Activated T-helper 1 cell treated with anti-CD3 and anti-CD28 coated beads, Interleukin-12 subunit alpha, Interleukin-12 subunit beta, Interleukin-2, Interleukin-4 antibody, amounts not matched to agents 30 ng/mL and 10 ng/mL and 1 ng/mL, durations not matched to agents 14 hours and 24 hours and 36 hours (primary cell): ENCODE results near the gene RTBDN. TPM values are rescaled to one million over a fixed set of nuclear protein-coding genes. Genes with fewer than 3 reads are reported as not detected.
"Not testable (repeated sequence)": the region's sequence is repeated elsewhere in the genome, so short reads cannot be mapped to it uniquely, and the experiment has no call there.

Source experiments
- DNase-seq: peaks from one replicate; pipeline ENCODE4 v3.0.0; 2021; ENCODE audit warnings: low spot score
- H3K27ac Mint-ChIP-seq: one replicate; pipeline ENCODE4 v1.8.0; 2021; ENCODE audit warnings: mild to moderate bottlenecking, mixed read lengths
- H3K27me3 Mint-ChIP-seq: one replicate; pipeline ENCODE4 v1.8.0; 2022; ENCODE audit warnings: mild to moderate bottlenecking, moderate library complexity, mixed read lengths; ENCODE audit not compliant: insufficient read depth
- H3K36me3 Mint-ChIP-seq: one replicate; pipeline ENCODE4 v1.8.0; 2021; ENCODE audit warnings: low read depth, mixed read lengths
- H3K4me1 Mint-ChIP-seq: one replicate; pipeline ENCODE4 v1.8.0; 2021; ENCODE audit warnings: low read depth, mixed read lengths
- H3K4me3 Mint-ChIP-seq: one replicate; pipeline ENCODE4 v1.8.0; 2021; ENCODE audit warnings: mild to moderate bottlenecking, moderate library complexity, mixed read lengths
- H3K9me3 Mint-ChIP-seq: one replicate; pipeline ENCODE4 v1.8.0; 2021; ENCODE audit warnings: mixed read lengths
- intact Hi-C: fragments of 100-400 bp; cut with micrococcal nuclease; formaldehyde crosslinking; loops from one replicate; pipeline ENCODE4 v1.15.1; 2024
- total RNA-seq: library from RNA; stranded (reverse); gene quantifications from 2 replicates; pipeline ENCODE4 v1.2.3, GENCODE V29; 2022

Gene RTBDN
- total RNA-seq, 1 donor from 2014 or later = not detected

DNA sequence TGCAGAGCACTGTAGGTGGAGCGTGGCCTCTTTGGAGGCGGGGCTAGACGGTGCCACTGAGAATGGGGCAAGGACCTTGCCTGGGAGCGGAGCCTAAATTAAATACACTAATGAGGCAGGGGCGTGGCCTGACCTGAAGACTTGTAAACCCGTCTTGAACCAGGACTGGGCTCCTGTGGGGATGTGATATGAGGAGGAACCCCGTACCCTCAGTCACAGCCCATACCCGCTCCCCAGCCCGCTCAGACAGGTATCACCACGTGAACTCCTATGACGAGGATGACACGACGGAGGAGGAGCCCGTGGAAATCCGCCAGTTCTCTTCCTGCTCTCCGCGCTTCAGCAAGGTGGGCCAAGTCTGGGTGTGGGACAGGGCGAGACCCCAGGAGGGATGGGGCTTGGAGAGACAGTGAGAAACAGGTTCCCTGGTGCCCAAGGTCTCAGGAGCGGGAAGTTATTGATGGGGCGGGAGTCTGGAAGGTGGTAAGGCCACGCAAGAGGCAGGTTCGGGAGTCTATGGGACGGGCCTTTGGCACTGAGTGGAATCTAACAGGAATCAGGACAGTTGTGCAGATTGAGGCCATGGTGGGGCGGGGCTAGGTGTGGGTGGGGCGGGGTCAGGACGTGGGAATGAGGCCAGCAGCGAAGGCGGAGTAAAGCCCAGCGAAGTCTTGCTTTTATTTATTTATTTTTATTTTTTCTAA, 32.2 kb upstream of the RTBDN start:
- intact Hi-C loops = loop anchor here (2.0 kb wide), 2 partner anchors 14 to 26 kb away; partner anchors contain the start of gene DNASE2
- Mint-ChIP-seq H3K27me3 (peaks cover 3% of the 10 kb centered on the region), H3K27ac (peak overlapping the region; percentile 34), H3K4me1 (no peaks in the 10 kb centered on the region), H3K4me3 (peak overlapping the region; percentile 58), H3K36me3 (no peaks in the 10 kb centered on the region), H3K9me3 (no peaks in the 10 kb centered on the region)
- no peak for DNase-seq

DNA sequence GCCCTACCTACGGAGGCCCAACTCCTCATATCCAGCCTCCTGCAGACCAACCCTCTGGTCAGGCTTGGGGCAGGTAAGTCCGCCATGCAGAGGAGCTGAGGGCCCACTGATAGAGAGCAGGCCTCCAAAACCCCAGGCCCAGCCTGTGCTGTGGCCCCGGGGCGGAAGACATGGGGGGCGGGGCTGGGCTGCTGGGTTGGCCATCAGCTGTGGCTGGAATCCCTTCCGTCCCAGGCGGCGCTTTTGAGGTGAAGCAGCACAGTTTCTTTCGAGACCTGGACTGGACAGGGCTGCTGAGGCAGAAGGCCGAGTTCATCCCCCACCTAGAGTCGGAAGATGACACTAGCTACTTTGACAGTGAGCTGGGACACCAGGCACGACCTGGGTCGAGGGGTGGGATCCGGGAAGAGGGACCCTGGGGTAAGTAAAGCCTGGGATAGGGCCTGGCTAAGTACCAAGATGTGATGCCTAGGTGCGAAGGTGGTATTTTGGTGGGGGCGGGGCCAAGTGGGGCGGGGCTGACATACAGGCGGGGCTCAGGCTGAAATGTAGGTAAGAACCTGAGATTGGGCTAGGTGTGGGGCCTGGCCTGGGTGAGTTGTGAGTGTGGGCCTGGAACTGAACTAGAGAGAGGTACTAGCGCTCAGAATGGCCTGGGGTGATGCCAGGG, 31.5 kb upstream of the RTBDN start:
- no peak for DNase-seq
- Mint-ChIP-seq H3K4me3 (no peak overlapping the region), H3K27ac (no peak overlapping the region), H3K36me3 (no peaks in the 10 kb centered on the region), H3K9me3 (no peaks in the 10 kb centered on the region), H3K27me3 (peaks cover 3% of the 10 kb centered on the region), H3K4me1 (no peaks in the 10 kb centered on the region)
- intact Hi-C loops = loop anchor here (2.0 kb wide), 2 partner anchors 15 to 25 kb away; partner anchors contain the start of gene DNASE2

DNA sequence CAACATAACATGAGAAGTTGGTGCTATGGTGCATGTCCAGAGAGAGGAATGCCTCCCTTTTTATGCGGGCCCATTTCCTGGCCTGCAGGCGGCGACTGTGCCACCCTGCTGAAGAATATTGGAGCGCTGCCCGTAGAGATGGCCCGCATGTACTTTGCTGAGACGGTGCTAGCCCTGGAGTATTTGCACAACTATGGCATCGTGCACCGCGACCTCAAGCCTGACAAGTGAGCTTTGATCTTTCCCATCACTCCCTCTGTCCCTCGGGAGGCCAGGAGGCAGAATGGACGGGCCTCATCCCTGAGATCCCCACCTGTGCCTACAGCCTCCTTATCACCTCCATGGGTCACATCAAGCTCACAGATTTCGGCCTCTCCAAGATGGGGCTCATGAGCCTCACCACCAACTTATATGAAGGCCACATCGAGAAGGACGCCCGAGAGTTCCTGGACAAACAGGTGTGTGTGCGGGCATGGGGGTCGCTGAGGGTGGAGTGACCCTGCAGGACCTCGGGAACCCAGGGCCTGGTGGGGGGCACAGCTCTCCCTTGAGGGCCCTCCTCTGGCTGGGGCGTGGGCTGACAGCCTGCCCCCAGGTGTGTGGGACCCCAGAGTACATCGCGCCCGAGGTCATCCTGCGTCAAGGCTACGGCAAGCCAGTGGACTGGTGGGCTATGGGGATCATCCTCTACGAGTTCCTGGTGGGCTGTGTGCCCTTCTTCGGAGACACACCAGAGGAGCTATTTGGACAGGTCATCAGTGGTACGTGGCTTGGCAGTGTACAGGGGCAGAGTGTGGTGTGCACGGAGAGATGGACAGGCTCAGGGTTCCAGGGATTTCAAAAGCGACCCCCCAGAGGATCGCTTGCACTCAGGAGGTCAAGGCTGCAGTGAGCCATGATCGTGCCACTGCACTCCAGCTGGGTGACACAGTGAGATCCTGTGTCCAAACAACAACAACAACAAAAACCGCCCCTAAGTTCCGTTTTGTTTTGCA, 30.6 kb upstream of the RTBDN start:
- no peaks in the 10 kb centered on the region for H3K36me3 Mint-ChIP-seq
- H3K27me3 Mint-ChIP-seq = peaks cover 5% of the 10 kb centered on the region
- H3K27ac Mint-ChIP-seq = no peak overlapping the region
- H3K4me3 Mint-ChIP-seq = no peak overlapping the region
- intact Hi-C loops = no loop called here
- H3K9me3 Mint-ChIP-seq = no peaks in the 10 kb centered on the region
- H3K4me1 Mint-ChIP-seq = no peaks in the 10 kb centered on the region
- DNase-seq = no peak

DNA sequence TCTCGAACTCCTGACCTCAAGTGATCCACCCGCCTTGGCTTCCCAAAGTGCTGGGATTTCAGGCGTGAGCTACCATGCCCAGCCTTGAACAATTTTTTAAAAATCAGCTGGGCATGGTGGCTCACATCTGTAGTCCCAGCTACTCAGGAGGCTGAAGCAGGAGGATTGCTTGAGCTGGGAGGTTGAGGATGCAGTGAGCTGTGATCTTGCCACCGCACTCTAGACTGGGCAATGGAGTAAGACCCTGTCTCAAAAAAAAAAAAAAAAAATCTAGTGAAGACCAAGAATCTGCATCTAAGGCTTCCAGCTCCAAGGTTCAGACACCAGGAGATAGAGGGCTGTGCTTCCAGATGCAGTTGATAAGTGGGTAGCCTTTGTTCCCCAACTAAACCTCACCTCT, 29.8 kb upstream of the RTBDN start:
- H3K4me3 Mint-ChIP-seq = no peak overlapping the region
- H3K36me3 Mint-ChIP-seq = no peaks in the 10 kb centered on the region
- DNase-seq = no peak
- no peaks in the 10 kb centered on the region for H3K9me3 Mint-ChIP-seq
- H3K27me3 Mint-ChIP-seq = peaks cover 5% of the 10 kb centered on the region
- H3K27ac Mint-ChIP-seq = no peak overlapping the region
- intact Hi-C loops = no loop called here
- H3K4me1 Mint-ChIP-seq = no peaks in the 10 kb centered on the region

DNA sequence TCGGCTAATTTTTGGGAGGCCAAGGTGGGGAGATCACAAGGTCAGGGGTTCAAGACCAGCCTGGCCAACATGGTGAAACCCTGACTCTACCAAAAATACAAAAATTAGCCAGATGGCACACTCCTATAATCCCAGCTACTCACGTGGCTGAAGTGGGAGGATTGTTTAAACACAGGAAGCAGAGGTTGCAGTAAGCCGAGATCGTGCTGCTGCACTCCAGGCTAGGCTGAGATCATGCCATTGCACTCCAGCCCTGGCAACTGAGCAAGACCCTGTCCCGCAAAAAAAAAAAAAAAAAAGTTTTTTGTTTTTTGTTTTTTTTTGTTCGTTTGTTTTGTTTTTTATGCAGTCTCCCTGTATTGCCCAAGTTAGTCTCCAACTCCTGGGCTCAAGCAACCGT, 25.2 kb upstream of the RTBDN start:
- no peaks in the 10 kb centered on the region for H3K4me1 Mint-ChIP-seq
- H3K9me3 Mint-ChIP-seq = no peaks in the 10 kb centered on the region
- H3K4me3 Mint-ChIP-seq = no peak overlapping the region
- H3K27ac Mint-ChIP-seq = no peak overlapping the region
- intact Hi-C loops = no loop called here
- H3K27me3 Mint-ChIP-seq = peaks cover 7% of the 10 kb centered on the region
- DNase-seq = no peak
- H3K36me3 Mint-ChIP-seq = no peaks in the 10 kb centered on the region

DNA sequence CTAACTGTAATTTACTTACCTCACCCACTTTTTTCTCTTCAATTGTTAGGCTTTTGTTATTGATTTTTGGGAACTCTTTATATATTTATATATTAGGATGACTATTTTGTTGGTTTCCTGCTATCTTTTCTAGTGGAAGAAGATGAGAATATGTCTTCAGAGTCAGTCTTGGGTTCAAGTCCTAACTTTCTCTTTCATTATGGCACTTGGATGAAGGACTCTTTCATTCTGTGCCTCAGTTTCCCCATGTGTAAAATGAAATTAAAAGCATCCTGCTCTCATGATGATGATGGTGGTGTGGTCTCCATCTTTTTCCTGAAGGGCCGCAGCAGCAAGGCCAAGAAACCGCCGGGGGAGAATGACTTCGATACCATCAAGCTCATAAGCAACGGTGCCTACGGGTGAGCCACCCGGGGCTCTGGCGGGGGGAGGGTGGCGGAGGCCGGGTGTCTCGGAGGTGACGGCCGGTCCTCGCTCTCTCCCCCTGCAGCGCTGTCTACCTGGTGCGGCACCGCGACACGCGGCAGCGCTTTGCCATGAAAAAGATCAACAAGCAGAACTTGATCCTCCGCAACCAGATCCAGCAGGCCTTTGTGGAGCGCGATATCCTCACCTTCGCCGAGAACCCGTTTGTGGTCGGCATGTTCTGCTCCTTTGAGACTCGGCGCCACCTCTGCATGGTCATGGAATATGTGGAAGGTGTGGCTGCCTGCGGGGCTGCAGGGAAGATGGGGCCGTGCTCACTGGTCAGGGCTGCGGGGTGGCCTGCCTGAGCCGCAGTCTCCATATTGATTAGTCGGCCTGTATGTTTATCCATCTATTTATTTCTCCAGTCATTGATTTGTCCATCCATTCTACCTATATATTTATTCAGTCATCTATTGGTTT, 23.9 kb upstream of the RTBDN start:
- Mint-ChIP-seq H3K36me3 (no peaks in the 10 kb centered on the region), H3K4me3 (no peak overlapping the region), H3K27me3 (peaks cover 7% of the 10 kb centered on the region), H3K9me3 (no peaks in the 10 kb centered on the region), H3K27ac (no peak overlapping the region), H3K4me1 (no peaks in the 10 kb centered on the region)
- no peak for DNase-seq
- intact Hi-C loops = no loop called here

DNA sequence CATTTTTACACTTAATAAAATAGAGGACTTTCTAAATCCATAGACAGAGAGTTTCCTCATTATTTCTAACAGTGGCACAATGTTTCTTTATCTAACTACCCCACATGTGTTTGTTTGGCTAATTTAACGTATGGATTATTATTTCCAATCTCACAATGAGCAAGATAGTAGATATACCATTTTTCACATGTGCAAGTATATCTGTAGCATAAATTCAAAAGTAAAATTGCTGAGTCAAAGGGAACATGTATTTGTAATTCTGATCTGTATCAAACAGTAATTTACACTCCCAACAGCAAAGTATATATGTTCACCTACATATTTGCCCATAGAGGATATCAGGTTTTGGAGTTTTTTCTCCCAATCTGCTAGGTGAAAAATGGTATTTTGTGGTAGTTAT, 22.3 kb upstream of the RTBDN start:
- Mint-ChIP-seq H3K36me3 (no peaks in the 10 kb centered on the region), H3K4me1 (no peaks in the 10 kb centered on the region), H3K27ac (no peak overlapping the region), H3K9me3 (no peaks in the 10 kb centered on the region), H3K4me3 (no peak overlapping the region), H3K27me3 (peaks cover 4% of the 10 kb centered on the region)
- DNase-seq = no peak
- intact Hi-C loops = no loop called here

DNA sequence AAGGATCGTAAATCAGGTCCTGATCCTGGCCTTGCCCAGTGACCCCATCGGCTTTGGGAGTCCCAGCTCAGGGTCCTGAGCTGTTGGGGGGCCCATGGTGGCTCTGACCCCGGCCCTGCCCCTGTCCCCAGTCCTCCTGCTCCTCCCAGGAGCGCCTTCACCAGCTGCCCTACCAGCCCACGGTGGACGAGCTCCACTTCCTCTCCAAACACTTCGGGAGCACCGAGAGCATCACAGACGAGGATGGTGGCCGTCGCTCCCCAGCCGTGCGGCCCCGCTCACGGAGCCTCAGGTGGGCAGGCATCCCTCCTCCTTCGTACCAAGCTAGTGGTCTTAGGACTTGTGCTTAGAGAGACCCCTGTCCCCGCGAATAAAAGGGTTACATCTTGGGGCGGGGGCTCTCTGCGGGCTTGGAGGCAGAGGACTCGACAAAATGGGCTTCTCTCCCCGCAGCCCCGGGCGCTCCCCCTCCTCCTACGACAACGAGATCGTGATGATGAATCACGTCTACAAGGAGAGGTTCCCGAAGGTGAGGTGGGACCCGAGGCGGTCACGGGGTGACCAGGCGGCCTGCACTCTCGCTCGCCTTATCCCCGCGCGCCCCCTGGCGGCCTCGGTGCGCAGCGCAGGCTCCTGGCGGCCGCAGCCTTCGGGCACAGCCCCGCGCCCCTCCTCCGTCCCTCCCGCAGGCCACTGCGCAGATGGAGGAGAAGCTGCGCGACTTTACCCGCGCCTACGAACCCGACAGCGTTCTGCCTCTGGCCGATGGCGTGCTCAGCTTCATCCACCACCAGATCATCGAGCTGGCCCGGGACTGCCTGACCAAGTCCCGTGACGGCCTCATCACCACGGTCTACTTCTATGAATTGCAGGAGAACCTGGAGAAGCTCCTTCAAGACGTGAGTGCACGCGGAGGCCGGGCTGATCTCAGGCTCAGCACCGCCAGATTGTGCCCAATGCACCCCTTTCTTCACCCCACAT, 13.1 kb upstream of the RTBDN start:
- peak; percentile 84 for DNase-seq
- H3K4me3 Mint-ChIP-seq = peak overlapping the region; percentile 53
- peaks cover 12% of the 10 kb centered on the region for H3K27me3 Mint-ChIP-seq
- no peaks in the 10 kb centered on the region for H3K9me3 Mint-ChIP-seq
- intact Hi-C loops = loop anchor here (1.0 to 2.0 kb wide), 6 partner anchors 41 to 283 kb away; partner anchors contain the start of gene RNASEH2A
- no peak overlapping the region for H3K27ac Mint-ChIP-seq
- H3K4me1 Mint-ChIP-seq = peaks cover 8% of the 10 kb centered on the region
- no peaks in the 10 kb centered on the region for H3K36me3 Mint-ChIP-seq

DNA sequence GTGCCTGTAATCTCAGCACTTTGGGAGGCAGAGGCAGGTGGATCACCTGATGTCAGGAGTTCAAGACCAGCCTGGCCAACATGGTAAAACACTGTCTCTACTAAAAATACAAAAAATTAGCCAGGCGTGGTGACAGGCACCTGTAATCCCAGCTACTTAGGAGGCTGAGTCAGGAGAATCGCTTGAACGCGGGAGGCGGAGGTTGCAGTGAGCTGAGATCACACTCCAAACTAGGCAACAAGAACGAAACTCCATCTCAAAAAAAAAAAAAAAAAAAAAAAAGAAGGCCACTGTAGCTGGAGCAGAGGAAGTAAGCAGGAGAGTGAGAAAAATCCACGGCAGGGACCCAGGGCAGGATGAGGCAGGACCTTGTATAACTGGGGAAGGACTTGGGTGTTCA, 12.2 kb upstream of the RTBDN start:
- H3K4me3 Mint-ChIP-seq, H3K36me3 Mint-ChIP-seq: not testable (repeated sequence)
- peaks cover 10% of the 10 kb centered on the region for H3K4me1 Mint-ChIP-seq

DNA sequence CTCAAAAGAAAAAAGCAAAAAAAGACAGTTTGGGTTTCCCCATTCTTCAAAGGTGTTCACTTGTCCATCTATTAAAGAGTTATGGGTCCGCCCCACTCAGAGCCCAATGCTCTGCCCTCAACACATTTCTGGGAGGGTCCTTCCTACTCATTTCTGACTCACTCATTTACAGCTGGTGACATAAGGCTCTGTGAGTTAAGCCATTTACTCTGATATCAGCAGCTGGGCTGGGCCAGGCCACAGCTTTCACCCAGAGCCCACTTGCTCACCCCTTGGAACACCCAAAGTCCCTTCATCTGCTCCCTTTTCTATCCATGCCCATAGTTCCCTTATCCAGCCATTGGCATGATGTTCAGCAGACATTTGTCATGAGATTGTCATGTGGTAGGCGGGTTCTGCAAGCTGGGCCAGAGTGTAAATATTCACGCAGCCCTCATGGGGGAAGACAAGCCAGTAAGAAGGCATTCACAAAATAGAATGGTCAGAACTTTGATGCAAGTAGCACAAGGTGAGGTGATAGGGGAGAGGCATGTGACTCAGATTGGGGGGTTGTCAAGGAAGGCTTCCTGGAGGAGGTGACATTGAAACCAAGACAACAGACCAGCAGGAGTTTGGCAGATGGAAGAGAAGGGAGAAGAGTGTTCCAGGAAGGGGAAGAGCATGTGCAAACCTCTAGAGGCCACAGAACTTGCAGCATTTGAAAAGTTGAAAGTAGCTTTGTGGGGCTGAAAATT, 9.8 kb upstream of the RTBDN start:
- H3K9me3 Mint-ChIP-seq = no peaks in the 10 kb centered on the region
- peaks cover 30% of the 10 kb centered on the region for H3K4me1 Mint-ChIP-seq
- peaks cover 5% of the 10 kb centered on the region for H3K36me3 Mint-ChIP-seq
- intact Hi-C loops = no loop called here
- DNase-seq = no peak
- H3K27ac Mint-ChIP-seq = no peak overlapping the region
- H3K4me3 Mint-ChIP-seq = no peak overlapping the region
- H3K27me3 Mint-ChIP-seq = peaks cover 27% of the 10 kb centered on the region

More for the DNA sequence above, 12.2 kb upstream of the RTBDN start:
- H3K27me3 Mint-ChIP-seq = peaks cover 16% of the 10 kb centered on the region
- not testable (repeated sequence) for H3K9me3 Mint-ChIP-seq, DNase-seq, H3K27ac Mint-ChIP-seq
- intact Hi-C loops = loop anchor here (1.0 to 2.0 kb wide), 6 partner anchors 40 to 282 kb away; partner anchors contain the start of gene RNASEH2A

DNA sequence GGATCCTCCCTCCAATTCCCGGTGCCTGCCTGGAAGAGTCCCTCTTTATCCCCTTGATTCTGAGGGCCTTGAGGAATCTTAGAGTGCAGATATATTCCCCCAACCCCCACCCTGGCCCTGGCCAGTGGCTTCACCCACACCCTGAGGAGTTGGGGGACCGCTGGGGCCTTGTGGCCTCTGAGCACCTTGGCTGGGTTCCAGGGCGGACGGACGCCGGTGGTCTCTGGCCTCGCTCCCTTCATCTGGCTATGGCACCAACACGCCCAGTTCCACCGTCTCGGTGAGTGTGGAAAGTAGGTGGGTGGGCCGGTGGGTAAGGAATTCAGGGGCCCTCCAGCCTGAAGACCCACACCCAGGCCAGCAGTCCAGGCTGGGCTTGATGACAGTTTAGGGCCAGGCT, 8.9 kb upstream of the RTBDN start:
- Mint-ChIP-seq H3K27ac (no peak overlapping the region), H3K36me3 (peaks cover 5% of the 10 kb centered on the region), H3K4me1 (peaks cover 33% of the 10 kb centered on the region), H3K9me3 (no peaks in the 10 kb centered on the region), H3K4me3 (no peak overlapping the region), H3K27me3 (peaks cover 34% of the 10 kb centered on the region)
- intact Hi-C loops = no loop called here
- no peak for DNase-seq
